HG03025 (cell line): ENCODE data around the gene FYTTD1.

Experiments used
- ATAC-seq: cut with Tn5 transposase; IDR thresholded peaks from one replicate; pipeline ENCODE4 v1.9.1; 2021; ENCODE audit warnings: mild to moderate bottlenecking, moderate library complexity; ENCODE audit not compliant: unreplicated experiment, low FRiP score

FYTTD1 gene

GRCh38 chr3:197829397-197830045 lies 79.8 kb downstream of the FYTTD1 start:
- no peak for ATAC-seq

- no peak for ATAC-seq
Observed at GRCh38 chr3:197830308-197830966, 80.8 kb downstream of the FYTTD1 start.

- ATAC-seq = no peak
Observed at GRCh38 chr3:197830967-197831313, 81.3 kb downstream of the FYTTD1 start.

GRCh38 chr3:197833930-197834715 lies 84.4 kb downstream of the FYTTD1 start:
- no peak for ATAC-seq

GRCh38 chr3:197835509-197835908 lies 85.8 kb downstream of the FYTTD1 start:
- ATAC-seq = no peak

- no peak for ATAC-seq
Observed at GRCh38 chr3:197836244-197836643, 86.6 kb downstream of the FYTTD1 start.
